ENCODE measurements around the gene SMARCA4. TPM values are rescaled to one million over a fixed set of nuclear protein-coding genes. Genes with fewer than 3 reads are reported as not detected.
"Not testable (repeated sequence)": the region's sequence is repeated elsewhere in the genome, so short reads cannot be mapped to it uniquely, and the experiment has no call there.

The SMARCA4 gene
- total and polyA plus RNA-seq, 5 donors from 2014 or later: 6.3 to 79.5 (median 7.5) TPM

DNA sequence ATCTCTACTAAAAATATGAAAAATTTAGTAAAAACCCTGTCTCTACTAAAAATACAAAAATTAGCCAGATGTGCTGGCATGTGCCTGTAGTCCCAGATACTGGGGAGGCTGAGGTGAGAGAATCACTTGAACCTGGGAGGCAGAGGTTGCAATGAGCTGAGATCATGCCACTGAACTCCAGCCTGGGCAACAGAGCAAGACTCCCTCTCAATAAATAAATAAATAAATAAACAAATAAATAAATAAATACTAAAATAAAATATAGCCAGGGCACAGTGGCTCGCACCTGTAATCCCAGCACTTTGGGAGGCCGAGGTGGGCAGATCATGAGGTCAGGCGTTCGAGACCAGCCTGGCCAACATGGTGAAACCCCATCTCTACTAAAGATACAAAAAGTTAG lies 17.4 kb upstream of the SMARCA4 start:
- not testable (repeated sequence) for H3K4me3 Mint-ChIP-seq; DNase-seq; H3K27me3 ChIP-seq (ENCODE audit: control insufficient read depth, insufficient read depth, low read length); H3K4me1 Mint-ChIP-seq; ATAC-seq (ENCODE audit: low read depth in 2 of 2); H3K27me3 Mint-ChIP-seq; H3K36me3 Mint-ChIP-seq; H3K36me3 ChIP-seq (ENCODE audit: control insufficient read depth, insufficient read depth, low read length); H3K27ac Mint-ChIP-seq; H3K9me3 Mint-ChIP-seq; H3K4me1 ChIP-seq (ENCODE audit: control insufficient read depth, insufficient read depth, low read length, poor library complexity, severe bottlenecking); H3K27ac ChIP-seq (ENCODE audit: insufficient read depth, low read length, poor library complexity, severe bottlenecking); H3K4me3 ChIP-seq (ENCODE audit: low read depth, low read length); H3K9me3 ChIP-seq (ENCODE audit: control insufficient read depth in 2 of 2, low read length in 2 of 2)

DNA sequence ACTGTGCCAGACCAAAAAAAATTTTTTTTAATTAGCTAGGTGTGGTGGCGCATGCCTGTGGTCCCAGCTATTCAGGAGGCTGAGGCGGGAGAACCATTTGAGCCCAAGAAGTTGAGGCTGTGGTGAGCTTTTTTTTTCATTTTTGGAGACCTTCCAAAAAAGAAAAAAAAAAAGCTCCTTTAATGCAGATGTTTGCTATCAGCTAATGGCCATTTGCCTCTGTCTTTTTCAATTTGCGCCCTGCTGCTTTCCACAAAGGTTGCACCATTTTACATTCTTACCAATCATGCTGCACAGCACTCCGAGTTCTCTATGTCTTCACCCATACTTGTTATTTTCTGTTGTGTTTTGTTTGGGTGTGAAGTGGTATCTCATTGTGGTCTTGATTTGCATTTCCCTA lies 15.6 kb upstream of the SMARCA4 start:
- Mint-ChIP-seq H3K27me3 (no peaks in the 10 kb centered on the region), H3K27ac (no peak overlapping the region)

DNA sequence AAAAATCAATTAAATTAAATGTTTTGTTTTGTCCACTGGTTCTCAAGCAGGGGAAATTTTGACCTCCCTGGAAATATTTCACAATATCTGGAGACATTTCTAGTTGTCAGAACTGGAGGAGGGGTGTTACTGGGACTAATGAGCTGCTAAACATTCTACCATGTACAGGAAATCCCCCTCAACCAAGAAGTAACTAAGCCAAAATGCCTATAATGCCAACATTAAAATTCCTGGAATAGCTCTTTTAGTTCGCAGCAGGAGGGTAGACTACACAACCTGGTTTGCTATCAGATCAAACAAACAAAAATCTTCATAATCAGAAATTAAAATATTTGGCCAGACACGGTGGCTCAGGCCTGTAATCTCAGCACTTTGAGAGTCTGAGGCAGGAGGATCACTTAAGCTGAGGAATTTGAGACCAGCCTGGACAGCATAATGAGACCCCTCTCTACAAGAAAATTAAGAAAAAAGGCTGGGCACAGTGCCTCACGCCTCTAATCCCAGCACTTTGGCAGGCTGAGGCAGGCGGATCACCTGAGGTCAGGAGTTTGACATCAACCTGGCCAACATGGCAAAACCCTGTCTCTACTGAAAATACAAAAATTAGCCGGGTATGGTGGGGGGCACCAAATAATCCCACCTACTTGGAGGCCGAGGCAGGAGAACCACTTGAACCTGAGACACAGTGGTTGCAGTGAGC lies 13.7 kb upstream of the SMARCA4 start:
- Histone ChIP-seq H3K4me3 (ENCODE audit: low read depth, low read length) (no peak overlapping the region), H3K27ac (ENCODE audit: insufficient read depth, low read length, poor library complexity, severe bottlenecking) (no peak overlapping the region), H3K9me3 (ENCODE audit: control insufficient read depth in 2 of 2, low read length in 2 of 2) (no peaks in the 10 kb centered on the region), H3K4me1 (ENCODE audit: control insufficient read depth, insufficient read depth, low read length, poor library complexity, severe bottlenecking) (no peaks in the 10 kb centered on the region), H3K27me3 (ENCODE audit: control insufficient read depth, insufficient read depth, low read length) (no peaks in the 10 kb centered on the region), H3K36me3 (ENCODE audit: control insufficient read depth, insufficient read depth, low read length) (no peaks in the 10 kb centered on the region)
- DNase-seq (no peak), ATAC-seq (ENCODE audit: low read depth in 2 of 2) (no peak)
- Mint-ChIP-seq H3K4me1 (peaks cover 1 to 4% (median 2%) of the 10 kb centered on the region in 4 donors), H3K9me3 (no peaks in the 10 kb centered on the region), H3K27ac (no peak overlapping the region), H3K36me3 (no peaks in the 10 kb centered on the region), H3K27me3 (no peaks in the 10 kb centered on the region), H3K4me3 (no peak overlapping the region)

More for the DNA sequence above, 15.6 kb upstream of the SMARCA4 start:
- Histone ChIP-seq H3K36me3 (ENCODE audit: control insufficient read depth, insufficient read depth, low read length) (no peaks in the 10 kb centered on the region), H3K4me3 (ENCODE audit: low read depth, low read length) (no peak overlapping the region), H3K4me1 (ENCODE audit: control insufficient read depth, insufficient read depth, low read length, poor library complexity, severe bottlenecking) (no peaks in the 10 kb centered on the region), H3K27ac (ENCODE audit: insufficient read depth, low read length, poor library complexity, severe bottlenecking) (no peak overlapping the region), H3K27me3 (ENCODE audit: control insufficient read depth, insufficient read depth, low read length) (no peaks in the 10 kb centered on the region), H3K9me3 (ENCODE audit: control insufficient read depth in 2 of 2, low read length in 2 of 2) (no peaks in the 10 kb centered on the region)
- ATAC-seq (ENCODE audit: low read depth in 2 of 2): no peak
- Mint-ChIP-seq H3K4me1 (peaks cover 3 to 7% (median 6%) of the 10 kb centered on the region in 4 donors), H3K4me3 (no peak overlapping the region), H3K9me3 (no peaks in the 10 kb centered on the region), H3K36me3 (no peaks in the 10 kb centered on the region)
- DNase-seq: no peak

DNA sequence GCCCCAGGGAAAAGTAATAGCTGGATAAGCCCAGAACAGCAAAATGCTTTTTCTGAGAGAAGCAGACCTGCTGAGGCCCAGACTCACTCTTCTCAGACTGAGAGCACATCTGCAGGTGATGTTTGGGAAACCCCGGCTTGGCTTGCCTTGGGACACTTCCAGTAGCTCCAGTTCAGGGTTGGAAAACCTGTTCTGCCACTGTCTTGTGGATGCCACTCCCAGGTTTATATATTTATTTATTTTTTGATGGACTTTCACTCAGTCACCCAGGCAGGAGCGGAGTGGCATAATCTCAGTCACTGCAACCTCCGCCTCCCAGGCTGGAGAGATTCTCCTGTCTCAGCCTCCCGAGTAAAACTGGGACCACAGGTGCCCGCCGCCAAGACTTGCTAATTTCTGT lies 8.0 kb upstream of the SMARCA4 start:
- Histone ChIP-seq H3K4me3 (ENCODE audit: low read depth, low read length) (no peak overlapping the region), H3K9me3 (ENCODE audit: control insufficient read depth in 2 of 2, low read length in 2 of 2) (no peaks in the 10 kb centered on the region), H3K27ac (ENCODE audit: insufficient read depth, low read length, poor library complexity, severe bottlenecking) (no peak overlapping the region), H3K27me3 (ENCODE audit: control insufficient read depth, insufficient read depth, low read length) (no peaks in the 10 kb centered on the region), H3K36me3 (ENCODE audit: control insufficient read depth, insufficient read depth, low read length) (no peaks in the 10 kb centered on the region), H3K4me1 (ENCODE audit: control insufficient read depth, insufficient read depth, low read length, poor library complexity, severe bottlenecking) (no peaks in the 10 kb centered on the region)
- DNase-seq (no peak), ATAC-seq (ENCODE audit: low read depth in 2 of 2) (no peak)
- no peaks in the 10 kb centered on the region for H3K4me1 Mint-ChIP-seq
- H3K36me3 Mint-ChIP-seq: no peaks in the 10 kb centered on the region
- no peaks in the 10 kb centered on the region for H3K27me3 Mint-ChIP-seq
- H3K27ac Mint-ChIP-seq: no peak overlapping the region
- H3K9me3 Mint-ChIP-seq: no peaks in the 10 kb centered on the region
- H3K4me3 Mint-ChIP-seq: no peak overlapping the region

DNA sequence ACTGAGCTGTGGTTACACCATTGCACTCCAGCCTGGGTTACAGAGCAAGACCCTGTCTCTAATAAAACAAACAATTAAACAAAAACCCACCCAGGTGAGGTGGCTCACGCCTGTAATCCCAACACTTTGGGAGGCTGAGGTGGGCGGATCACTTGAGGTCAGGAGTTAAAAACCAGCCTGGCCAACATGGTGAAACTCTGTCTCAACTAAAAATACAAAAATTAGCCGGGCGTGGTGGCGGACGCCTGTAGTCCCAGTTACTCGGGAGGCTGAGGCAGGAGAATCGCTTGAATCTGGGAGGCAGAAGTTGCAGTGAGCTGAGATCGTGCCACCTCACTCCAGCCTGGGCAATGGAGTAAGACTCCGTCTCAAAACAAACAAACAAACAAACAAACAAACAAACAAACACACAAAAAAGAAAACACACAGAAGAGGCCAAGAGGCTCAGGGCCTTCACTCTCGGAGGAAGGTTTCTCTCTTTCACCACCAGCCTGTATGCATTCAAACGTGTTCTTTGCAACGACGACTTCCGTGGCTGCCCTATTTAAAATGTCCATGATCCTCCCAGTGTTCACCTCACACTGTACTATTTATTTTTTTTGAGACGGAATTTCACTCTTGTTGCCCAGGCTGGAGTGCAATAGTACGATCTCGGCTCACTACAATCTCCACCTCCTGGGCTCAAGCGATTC lies 1.4 kb upstream of the SMARCA4 start:
- not testable (repeated sequence) for H3K36me3 ChIP-seq (ENCODE audit: control insufficient read depth, insufficient read depth, low read length); H3K27me3 Mint-ChIP-seq; H3K9me3 ChIP-seq (ENCODE audit: control insufficient read depth in 2 of 2, low read length in 2 of 2); ATAC-seq (ENCODE audit: low read depth in 2 of 2); H3K4me3 ChIP-seq (ENCODE audit: low read depth, low read length); DNase-seq; H3K27me3 ChIP-seq (ENCODE audit: control insufficient read depth, insufficient read depth, low read length); H3K9me3 Mint-ChIP-seq; H3K36me3 Mint-ChIP-seq
- peaks cover 10 to 39% (median 23%) of the 10 kb centered on the region in 4 donors for H3K4me1 Mint-ChIP-seq
- H3K4me3 Mint-ChIP-seq: peak overlapping the region; percentile 32 to 98 (median 88)
- Histone ChIP-seq H3K27ac (ENCODE audit: insufficient read depth, low read length, poor library complexity, severe bottlenecking) (peak overlapping the region; percentile 90), H3K4me1 (ENCODE audit: control insufficient read depth, insufficient read depth, low read length, poor library complexity, severe bottlenecking) (peaks cover 35% of the 10 kb centered on the region)
- peak overlapping the region in 2 of 3 donors; percentile 82 to 94 for H3K27ac Mint-ChIP-seq

DNA sequence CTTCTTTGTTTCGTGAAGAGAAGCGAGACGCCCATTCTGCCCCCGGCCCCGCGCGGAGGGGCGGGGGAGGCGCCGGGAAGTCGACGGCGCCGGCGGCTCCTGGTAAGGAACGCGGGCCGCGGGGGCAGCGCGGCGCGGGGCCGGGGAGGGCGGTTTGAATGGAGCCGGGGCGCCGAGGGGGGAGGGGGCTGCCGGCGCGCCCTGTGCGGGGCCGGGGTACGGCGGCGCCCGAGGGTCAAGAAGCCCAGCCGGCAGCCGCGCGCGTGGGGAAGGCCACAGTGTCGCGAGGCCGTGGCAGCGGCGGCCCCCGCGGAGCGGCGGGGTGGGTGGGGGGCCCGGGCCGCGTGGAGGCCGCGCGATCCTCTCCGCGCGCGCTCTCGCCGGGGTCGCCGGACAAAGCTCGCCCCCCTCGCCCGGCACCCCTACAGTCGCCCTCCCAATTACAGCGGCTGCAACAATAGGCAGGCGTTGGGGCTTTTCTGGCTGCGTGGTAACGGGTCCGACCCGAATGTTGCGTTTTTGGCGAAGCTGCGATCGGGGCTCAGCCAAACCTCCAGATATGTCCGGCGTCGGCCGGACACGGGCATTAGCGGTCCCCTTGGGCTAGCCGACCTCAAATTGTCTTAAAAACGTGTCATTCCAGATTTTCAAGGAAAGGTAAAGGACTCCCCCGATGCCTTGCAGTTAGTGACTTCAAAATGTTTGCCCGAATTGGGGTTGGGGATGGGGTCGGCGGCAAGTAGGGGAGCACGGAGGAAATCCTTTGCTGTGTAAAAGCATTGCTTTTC lies 437 bp downstream of the SMARCA4 start:
- no peaks in the 10 kb centered on the region for H3K27me3 ChIP-seq (ENCODE audit: control insufficient read depth, insufficient read depth, low read length)
- no peaks in the 10 kb centered on the region for H3K36me3 ChIP-seq (ENCODE audit: control insufficient read depth, insufficient read depth, low read length)
- H3K4me1 Mint-ChIP-seq: peaks cover 18 to 52% (median 31%) of the 10 kb centered on the region in 4 donors
- H3K27ac Mint-ChIP-seq: peak overlapping the region; percentile 63 to 93 (median 88)
- peak in 2 of 3 donors; percentile 14 to 24 for DNase-seq
- H3K9me3 Mint-ChIP-seq: no peaks in the 10 kb centered on the region
- peaks cover 6% of the 10 kb centered on the region for H3K36me3 Mint-ChIP-seq
- peaks cover 4% of the 10 kb centered on the region for H3K27me3 Mint-ChIP-seq
- H3K4me3 Mint-ChIP-seq: peak overlapping the region; percentile 84 to 97 (median 92)
- peak overlapping the region; percentile 67 for H3K27ac ChIP-seq (ENCODE audit: insufficient read depth, low read length, poor library complexity, severe bottlenecking)
- H3K9me3 ChIP-seq (ENCODE audit: control insufficient read depth in 2 of 2, low read length in 2 of 2): no peaks in the 10 kb centered on the region
- peak overlapping the region; percentile 86 for H3K4me3 ChIP-seq (ENCODE audit: low read depth, low read length)
- peak; percentile 18 to 29 for ATAC-seq (ENCODE audit: low read depth in 2 of 2)
- H3K4me1 ChIP-seq (ENCODE audit: control insufficient read depth, insufficient read depth, low read length, poor library complexity, severe bottlenecking): peaks cover 38% of the 10 kb centered on the region

DNA sequence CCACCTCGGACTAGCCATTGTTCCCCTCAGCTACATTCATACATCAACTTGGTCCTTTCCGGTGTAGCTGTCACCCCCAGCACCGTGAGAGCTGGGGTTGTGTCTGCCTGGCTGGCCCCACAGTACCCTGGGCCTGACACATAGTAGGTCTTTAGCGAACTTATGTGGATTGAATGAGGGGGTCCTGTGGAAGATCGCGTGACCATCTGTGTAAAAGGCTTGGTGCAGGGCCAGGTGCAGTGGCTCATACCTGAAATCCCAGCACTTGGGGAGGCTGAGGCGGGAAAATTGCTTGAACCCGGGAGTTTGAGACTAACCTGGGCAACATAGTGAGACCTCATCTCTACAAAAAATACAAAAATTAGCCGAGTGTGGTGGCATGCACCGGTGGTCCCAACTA lies 2.0 kb downstream of the SMARCA4 start:
- H3K36me3 Mint-ChIP-seq: peaks cover 10% of the 10 kb centered on the region
- peaks cover 18 to 57% (median 36%) of the 10 kb centered on the region in 4 donors for H3K4me1 Mint-ChIP-seq
- Histone ChIP-seq H3K27ac (ENCODE audit: insufficient read depth, low read length, poor library complexity, severe bottlenecking) (peak overlapping the region; percentile 62), H3K4me1 (ENCODE audit: control insufficient read depth, insufficient read depth, low read length, poor library complexity, severe bottlenecking) (peaks cover 38% of the 10 kb centered on the region), H3K36me3 (ENCODE audit: control insufficient read depth, insufficient read depth, low read length) (no peaks in the 10 kb centered on the region), H3K27me3 (ENCODE audit: control insufficient read depth, insufficient read depth, low read length) (no peaks in the 10 kb centered on the region), H3K4me3 (ENCODE audit: low read depth, low read length) (no peak overlapping the region), H3K9me3 (ENCODE audit: control insufficient read depth in 2 of 2, low read length in 2 of 2) (no peaks in the 10 kb centered on the region)
- H3K27me3 Mint-ChIP-seq: peaks cover 4% of the 10 kb centered on the region
- DNase-seq (no peak), ATAC-seq (ENCODE audit: low read depth in 2 of 2) (no peak)
- peak overlapping the region; percentile 84 to 97 (median 92) for H3K4me3 Mint-ChIP-seq
- H3K9me3 Mint-ChIP-seq: no peaks in the 10 kb centered on the region
- peak overlapping the region; percentile 82 to 93 (median 88) for H3K27ac Mint-ChIP-seq
